Measurements from ENCODE around the gene EPS8L3. TPM values are rescaled to one million over a fixed set of nuclear protein-coding genes. Genes with fewer than 3 reads are reported as not detected.
"Not testable (repeated sequence)": the region's sequence is repeated elsewhere in the genome, so short reads cannot be mapped to it uniquely, and the experiment has no call there.

EPS8L3 gene
- total RNA-seq, 2 experiments from 2014 or later: not detected

DNA sequence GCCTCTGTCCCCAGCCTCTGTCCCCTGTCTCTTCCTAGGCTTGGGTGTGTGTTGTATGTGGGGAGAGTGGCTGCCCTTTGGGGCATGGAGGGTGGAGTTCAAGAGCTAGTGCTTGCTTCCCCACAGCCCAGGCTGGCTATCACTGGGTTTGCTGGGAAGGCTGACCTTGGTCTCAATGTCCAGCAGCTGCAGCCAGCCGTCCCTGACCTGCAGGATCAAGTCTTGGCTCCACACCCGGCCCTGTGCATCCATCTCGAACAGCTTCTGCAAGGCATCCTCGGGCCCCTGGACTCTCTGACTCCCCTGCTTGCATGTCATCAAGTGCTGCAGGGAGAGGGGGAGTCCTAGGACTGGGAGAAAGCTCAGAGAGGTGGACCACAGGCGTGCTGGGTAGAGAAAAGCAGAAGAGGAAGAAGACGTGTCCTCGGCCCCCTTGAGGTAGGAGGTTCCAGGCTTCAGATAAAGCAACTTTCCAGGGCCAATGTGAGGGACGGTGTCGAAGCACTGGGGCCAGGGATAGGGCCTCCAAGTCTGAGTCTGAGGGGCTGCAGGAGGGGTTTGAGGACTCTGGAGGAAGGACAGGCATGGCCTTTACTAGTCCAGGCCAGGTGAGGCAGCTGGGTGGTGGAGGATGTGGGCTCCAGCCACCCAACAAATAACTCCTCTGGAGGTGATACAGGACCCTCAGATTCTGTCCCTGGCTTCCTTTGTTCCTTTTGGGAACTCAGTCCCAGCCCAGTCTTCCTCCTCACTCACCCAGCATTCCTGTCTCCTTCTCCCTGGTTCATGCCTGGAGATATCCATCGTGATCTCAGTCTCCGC is 4.0 kb downstream of the EPS8L3 start:
- Mint-ChIP-seq H3K27me3 (no peaks in the 10 kb centered on the region), H3K4me1 (ENCODE audit: low read depth) (no peaks in the 10 kb centered on the region), H3K36me3 (no peaks in the 10 kb centered on the region), H3K4me3 (no peak overlapping the region), H3K9me3 (no peaks in the 10 kb centered on the region), H3K27ac (no peak overlapping the region)
- intact Hi-C loops (cut with micrococcal nuclease): no loop called here
- POLR2A ChIA-PET: no interaction called here
- CTCF ChIA-PET: interaction anchor here (1.2 kb wide), 1 partner anchor 119 kb away, joined by 5 read pairs; no protein-coding TSS in a partner anchor
- peak; percentile 6 for DNase-seq

DNA sequence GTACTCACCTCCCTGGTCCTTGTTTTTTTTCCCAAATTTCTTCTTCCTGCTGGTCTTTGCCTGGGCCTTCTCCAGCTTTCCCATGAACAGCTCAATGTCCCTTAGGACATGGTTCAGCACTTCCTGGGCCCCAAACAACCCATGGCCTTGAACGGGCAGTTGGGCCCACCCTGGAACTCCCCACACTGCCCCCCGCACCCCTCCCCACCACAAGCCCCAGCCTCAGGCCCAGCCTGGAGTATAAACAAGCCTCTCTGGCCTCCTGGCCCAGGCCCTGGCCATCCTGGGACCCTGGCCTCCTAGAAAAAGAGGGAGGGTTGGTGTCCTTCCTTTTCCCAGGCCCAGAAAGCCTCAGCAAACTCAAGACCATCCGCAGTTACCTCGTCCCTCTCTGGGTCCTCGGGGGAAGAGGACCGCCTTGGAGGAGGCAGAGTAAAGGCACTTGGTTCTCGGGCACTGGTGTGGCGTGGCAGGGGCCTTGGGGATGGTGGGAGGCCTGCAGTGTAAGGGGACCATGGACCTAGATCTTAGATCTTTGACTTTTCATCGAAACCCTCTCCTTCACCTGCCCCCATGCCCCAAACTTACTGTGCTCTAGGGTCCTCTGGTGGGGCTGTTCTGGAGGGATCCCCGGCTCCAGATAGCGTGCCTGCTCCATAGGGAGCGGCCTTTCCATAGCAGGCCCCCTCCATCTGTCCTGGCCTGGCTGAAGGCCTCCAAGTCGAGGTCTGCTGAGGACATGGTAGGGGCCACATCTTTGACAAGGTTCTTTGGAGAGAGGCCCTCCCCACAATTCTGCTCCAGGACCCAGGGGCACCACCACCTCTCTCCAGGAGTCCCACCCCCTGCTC is 5.6 kb downstream of the EPS8L3 start:
- intact Hi-C loops (cut with micrococcal nuclease): no loop called here
- no peaks in the 10 kb centered on the region for H3K36me3 Mint-ChIP-seq
- ChIA-PET CTCF (interaction anchor here (0.6 to 1.2 kb wide), 2 partner anchors 19 to 226 kb away, joined by 3 read pairs; partner anchors contain the start of gene AHCYL1), POLR2A (no interaction called here)
- H3K27me3 Mint-ChIP-seq: no peaks in the 10 kb centered on the region
- no peak for DNase-seq
- H3K9me3 Mint-ChIP-seq: no peaks in the 10 kb centered on the region
- H3K27ac Mint-ChIP-seq: no peak overlapping the region
- no peak overlapping the region for H3K4me3 Mint-ChIP-seq
- no peaks in the 10 kb centered on the region for H3K4me1 Mint-ChIP-seq (ENCODE audit: low read depth)

- CTCF ChIA-PET: interaction anchor here (1.2 kb wide), 1 partner anchor 228 kb away, joined by 3 read pairs; the partner anchor contains the start of gene AHCYL1
These were observed 6.7 kb downstream of the EPS8L3 start for GRCh38 chr1:109756848-109757521.

GRCh38 chr1:109756325-109756724 is 7.4 kb downstream of the EPS8L3 start:
- H3K4me1 Mint-ChIP-seq (ENCODE audit: low read depth); H3K36me3 Mint-ChIP-seq; H3K4me3 Mint-ChIP-seq; CTCF ChIA-PET; H3K9me3 Mint-ChIP-seq; DNase-seq; POLR2A ChIA-PET; H3K27ac Mint-ChIP-seq; intact Hi-C loops (cut with micrococcal nuclease); H3K27me3 Mint-ChIP-seq: not testable (repeated sequence)

More at GRCh38 chr1:109756848-109757521, 6.7 kb downstream of the EPS8L3 start:
- Mint-ChIP-seq H3K27me3 (no peaks in the 10 kb centered on the region), H3K4me3 (no peak overlapping the region), H3K4me1 (ENCODE audit: low read depth) (no peaks in the 10 kb centered on the region), H3K36me3 (no peaks in the 10 kb centered on the region), H3K9me3 (no peaks in the 10 kb centered on the region), H3K27ac (no peak overlapping the region)
- DNase-seq: no peak
- POLR2A ChIA-PET: interaction anchor here (0.5 kb wide), 1 partner anchor 110 kb away, joined by 3 read pairs; no protein-coding TSS in a partner anchor
- intact Hi-C loops (cut with micrococcal nuclease): no loop called here

DNA sequence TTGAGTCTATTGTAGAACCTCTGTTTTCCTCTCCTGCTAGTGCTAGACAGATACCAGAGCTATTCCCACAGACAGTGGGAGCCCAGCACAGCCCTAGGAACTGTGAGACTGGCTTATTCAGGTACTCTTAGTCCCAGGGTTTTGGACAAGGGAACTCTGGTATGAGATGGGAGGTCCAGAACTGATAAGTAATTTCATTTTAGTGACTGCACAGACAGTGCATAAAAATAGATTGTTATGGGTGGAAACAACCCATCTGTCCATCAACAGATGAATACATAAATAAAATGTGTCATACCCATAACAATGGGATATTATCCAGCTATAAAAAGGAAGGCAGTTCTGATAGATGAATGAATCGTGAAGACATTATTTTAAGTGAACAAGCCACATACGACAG is 9.0 kb downstream of the EPS8L3 start:
- ChIA-PET CTCF (interaction anchor here (1.6 to 2.0 kb wide), 2 partner anchors 18 to 209 kb away, joined by 4 to 6 read pairs; no protein-coding TSS in a partner anchor), POLR2A (no interaction called here)
- no peak for DNase-seq
- Mint-ChIP-seq H3K4me3 (no peak overlapping the region), H3K9me3 (no peaks in the 10 kb centered on the region), H3K4me1 (ENCODE audit: low read depth) (no peaks in the 10 kb centered on the region), H3K27me3 (peaks cover 8% of the 10 kb centered on the region), H3K27ac (no peak overlapping the region), H3K36me3 (no peaks in the 10 kb centered on the region)
- intact Hi-C loops (cut with micrococcal nuclease): no loop called here

GRCh38 chr1:109751531-109752260 is 12.0 kb downstream of the EPS8L3 start:
- DNase-seq: no peak
- ChIA-PET POLR2A (no interaction called here), CTCF (interaction anchor here (2.8 to 3.4 kb wide), 2 partner anchors 111 to 232 kb away, joined by 13 to 14 read pairs; partner anchors contain the start of gene AHCYL1)
- intact Hi-C loops (cut with micrococcal nuclease): no loop called here
- Mint-ChIP-seq H3K27me3 (peaks cover 20% of the 10 kb centered on the region), H3K4me1 (ENCODE audit: low read depth) (no peaks in the 10 kb centered on the region), H3K27ac (no peak overlapping the region), H3K9me3 (no peaks in the 10 kb centered on the region), H3K36me3 (no peaks in the 10 kb centered on the region), H3K4me3 (no peak overlapping the region)

GRCh38 chr1:109750920-109751319 is 12.8 kb downstream of the EPS8L3 start:
- Mint-ChIP-seq H3K27ac (no peak overlapping the region), H3K36me3 (no peaks in the 10 kb centered on the region), H3K27me3 (peaks cover 20% of the 10 kb centered on the region), H3K4me1 (ENCODE audit: low read depth) (no peaks in the 10 kb centered on the region), H3K9me3 (no peaks in the 10 kb centered on the region), H3K4me3 (no peak overlapping the region)
- intact Hi-C loops (cut with micrococcal nuclease): no loop called here
- ChIA-PET POLR2A (no interaction called here), CTCF (interaction anchor here (2.8 to 3.4 kb wide), 2 partner anchors 111 to 233 kb away, joined by 13 to 14 read pairs; partner anchors contain the start of gene AHCYL1)
- DNase-seq: no peak

DNA sequence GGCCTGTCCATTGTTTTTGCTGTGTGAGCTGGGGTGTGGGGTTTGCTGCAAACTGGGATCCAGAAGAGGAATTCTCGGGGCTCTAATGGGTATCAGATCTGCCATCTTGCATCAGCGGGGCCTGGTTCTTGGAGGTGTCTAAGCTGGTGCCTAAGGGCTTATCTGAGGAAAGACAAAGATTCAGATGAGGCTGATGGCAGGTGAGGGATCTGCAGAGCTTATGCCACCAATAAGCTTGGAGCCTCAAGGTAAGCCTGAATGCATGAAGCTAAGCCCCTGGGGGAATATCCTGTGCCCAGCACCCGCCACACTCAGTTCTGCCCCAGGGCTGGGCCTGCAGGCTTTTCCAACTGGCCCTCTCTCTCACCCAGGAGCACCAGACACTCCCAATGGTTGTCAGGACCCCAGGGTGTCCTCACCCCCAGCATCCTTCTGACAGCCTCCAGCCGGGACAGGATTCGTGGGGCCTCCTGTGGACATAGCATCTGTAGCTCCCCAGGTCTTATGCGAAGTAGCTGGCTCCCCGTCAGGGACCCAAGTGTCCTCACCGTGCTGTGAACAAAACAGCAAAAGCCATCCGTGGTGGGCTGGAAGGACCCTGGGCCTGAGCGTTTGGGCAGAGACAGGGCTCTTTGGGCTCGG is 13.4 kb downstream of the EPS8L3 start:
- Mint-ChIP-seq H3K36me3 (no peaks in the 10 kb centered on the region), H3K9me3 (no peaks in the 10 kb centered on the region), H3K27me3 (peaks cover 20% of the 10 kb centered on the region), H3K27ac (no peak overlapping the region), H3K4me3 (no peak overlapping the region), H3K4me1 (ENCODE audit: low read depth) (no peaks in the 10 kb centered on the region)
- DNase-seq: no peak
- POLR2A ChIA-PET: no interaction called here
- intact Hi-C loops (cut with micrococcal nuclease): no loop called here
- CTCF ChIA-PET: interaction anchor here (2.8 to 3.4 kb wide), 2 partner anchors 110 to 234 kb away, joined by 13 to 14 read pairs; partner anchors contain the start of gene AHCYL1

DNA sequence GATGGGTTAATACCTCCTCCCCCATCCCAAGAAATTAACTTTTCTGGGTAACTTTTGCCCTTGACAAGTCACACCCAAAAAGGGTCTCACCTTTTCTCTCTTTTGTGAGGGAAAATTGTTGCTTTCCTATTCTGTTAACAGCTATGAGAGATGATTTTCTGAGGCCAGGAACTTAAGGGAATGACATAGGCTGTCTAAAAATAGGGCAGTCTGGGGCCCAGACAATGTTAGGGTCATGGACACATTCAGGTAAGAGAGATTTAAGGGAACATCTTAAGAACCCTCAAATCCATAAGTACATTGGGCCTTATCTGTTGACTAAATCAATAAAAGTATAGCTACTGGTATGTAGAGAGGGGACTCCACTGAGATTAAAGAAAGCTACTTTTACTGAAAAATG is 14.5 kb downstream of the EPS8L3 start:
- Mint-ChIP-seq H3K4me3 (no peak overlapping the region), H3K27ac (no peak overlapping the region), H3K36me3 (no peaks in the 10 kb centered on the region), H3K9me3 (no peaks in the 10 kb centered on the region), H3K4me1 (ENCODE audit: low read depth) (no peaks in the 10 kb centered on the region), H3K27me3 (peaks cover 20% of the 10 kb centered on the region)
- ChIA-PET CTCF (interaction anchor here (0.7 to 3.4 kb wide), 6 partner anchors 24 to 458 kb away, joined by 3 to 14 read pairs (median 4); partner anchors contain the start of gene AHCYL1), POLR2A (no interaction called here)
- DNase-seq: no peak
- intact Hi-C loops (cut with micrococcal nuclease): no loop called here

GRCh38 chr1:109748311-109748710 is 15.4 kb downstream of the EPS8L3 start:
- H3K9me3 Mint-ChIP-seq; DNase-seq; POLR2A ChIA-PET; H3K4me1 Mint-ChIP-seq (ENCODE audit: low read depth); H3K27ac Mint-ChIP-seq; H3K4me3 Mint-ChIP-seq; CTCF ChIA-PET; intact Hi-C loops (cut with micrococcal nuclease); H3K36me3 Mint-ChIP-seq: not testable (repeated sequence)
- peaks cover 20% of the 10 kb centered on the region for H3K27me3 Mint-ChIP-seq

Data from activated CD4-positive, alpha-beta memory T cell treated with anti-CD3 and anti-CD28 coated beads for 36 hours (primary cell).